Measurements from ENCODE around the gene FURIN. TPM values are rescaled to one million over a fixed set of nuclear protein-coding genes. Genes with fewer than 3 reads are reported as not detected.

Gene FURIN
- total RNA-seq, 4 donors from 2014 or later, result 34.4 to 72.5 (median 49.8) TPM

GRCh38 chr15:90883526-90883975 lies 15.2 kb downstream of the FURIN start:
- no peak for TF ChIP-seq CTCF (IDR thresholded peaks at IDR 0.05; ENCODE audit: low read depth)

GRCh38 chr15:90883976-90884718 lies 15.8 kb downstream of the FURIN start, which contains the start of gene FES:
TSS of gene FES (plus strand) at chr15:90884504. CDS start at chr15:90885046, 542 bp downstream.
- TF ChIP-seq CTCF (IDR thresholded peaks at IDR 0.05; ENCODE audit: low read depth), result no peak

GRCh38 chr15:90884719-90885431 lies 16.5 kb downstream of the FURIN start:
- TF ChIP-seq CTCF (IDR thresholded peaks at IDR 0.05; ENCODE audit: low read depth), result no peak

GRCh38 chr15:90885432-90886290 lies 17.3 kb downstream of the FURIN start:
- no peak for TF ChIP-seq CTCF (IDR thresholded peaks at IDR 0.05; ENCODE audit: low read depth)

GRCh38 chr15:90886291-90886614 lies 17.9 kb downstream of the FURIN start:
- no peak for TF ChIP-seq CTCF (IDR thresholded peaks at IDR 0.05; ENCODE audit: low read depth)

- no peak for TF ChIP-seq CTCF (IDR thresholded peaks at IDR 0.05; ENCODE audit: low read depth)
These were observed 18.7 kb downstream of the FURIN start for GRCh38 chr15:90887037-90887481.
